ENCODE measurements around the gene DENND1C.

The DENND1C gene

GRCh38 chr19:6470173-6470572 lies 11.4 kb downstream of the DENND1C start:
- no peak for DNase-seq
- no peak for TF ChIP-seq CTCF (IDR thresholded peaks at IDR 0.05)
- peaks cover 69% of the 10 kb centered on the region for H3K27me3 Mint-ChIP-seq (ENCODE audit: low read depth, poor library complexity)
- no peaks in the 10 kb centered on the region for H3K9me3 Mint-ChIP-seq
- H3K4me1 Mint-ChIP-seq: peaks cover 10% of the 10 kb centered on the region
- no peaks in the 10 kb centered on the region for H3K36me3 Mint-ChIP-seq (ENCODE audit: low read depth)
- H3K27ac Mint-ChIP-seq: no peak overlapping the region
- no peak overlapping the region for H3K4me3 Mint-ChIP-seq

- no peak for TF ChIP-seq CTCF (IDR thresholded peaks at IDR 0.05)
- DNase-seq: no peak
- Mint-ChIP-seq H3K4me3 (no peak overlapping the region), H3K27me3 (ENCODE audit: low read depth, poor library complexity) (peaks cover 72% of the 10 kb centered on the region), H3K4me1 (peaks cover 10% of the 10 kb centered on the region), H3K9me3 (no peaks in the 10 kb centered on the region), H3K27ac (no peak overlapping the region), H3K36me3 (ENCODE audit: low read depth) (no peaks in the 10 kb centered on the region)
These were observed 14.2 kb downstream of the DENND1C start for GRCh38 chr19:6467384-6467783.

- H3K27ac Mint-ChIP-seq: no peak overlapping the region
- no peak for TF ChIP-seq CTCF (IDR thresholded peaks at IDR 0.05)
- no peaks in the 10 kb centered on the region for H3K36me3 Mint-ChIP-seq (ENCODE audit: low read depth)
- no peaks in the 10 kb centered on the region for H3K9me3 Mint-ChIP-seq
- DNase-seq: no peak
- H3K4me1 Mint-ChIP-seq: peaks cover 10% of the 10 kb centered on the region
- no peak overlapping the region for H3K4me3 Mint-ChIP-seq
- H3K27me3 Mint-ChIP-seq (ENCODE audit: low read depth, poor library complexity): peaks cover 79% of the 10 kb centered on the region
These were observed 14.9 kb downstream of the DENND1C start for GRCh38 chr19:6466526-6467248.

- no peak overlapping the region for H3K27ac Mint-ChIP-seq
- H3K9me3 Mint-ChIP-seq: no peaks in the 10 kb centered on the region
- TF ChIP-seq CTCF (IDR thresholded peaks at IDR 0.05): no peak
- H3K4me3 Mint-ChIP-seq: no peak overlapping the region
- H3K36me3 Mint-ChIP-seq (ENCODE audit: low read depth): no peaks in the 10 kb centered on the region
- peaks cover 85% of the 10 kb centered on the region for H3K27me3 Mint-ChIP-seq (ENCODE audit: low read depth, poor library complexity)
- no peak for DNase-seq
- peaks cover 11% of the 10 kb centered on the region for H3K4me1 Mint-ChIP-seq
These were observed 15.9 kb downstream of the DENND1C start for GRCh38 chr19:6465663-6466062.

- H3K9me3 Mint-ChIP-seq: no peaks in the 10 kb centered on the region
- TF ChIP-seq CTCF (IDR thresholded peaks at IDR 0.05): no peak
- no peak overlapping the region for H3K4me3 Mint-ChIP-seq
- peaks cover 14% of the 10 kb centered on the region for H3K4me1 Mint-ChIP-seq
- H3K27ac Mint-ChIP-seq: no peak overlapping the region
- peaks cover 89% of the 10 kb centered on the region for H3K27me3 Mint-ChIP-seq (ENCODE audit: low read depth, poor library complexity)
- DNase-seq: no peak
- no peaks in the 10 kb centered on the region for H3K36me3 Mint-ChIP-seq (ENCODE audit: low read depth)
These were observed 16.6 kb downstream of the DENND1C start for GRCh38 chr19:6465006-6465405.
